Measurements from ENCODE around the gene KIF13A. TPM values are rescaled to one million over a fixed set of nuclear protein-coding genes. Genes with fewer than 3 reads are reported as not detected.
"Not testable (repeated sequence)": the region's sequence is repeated elsewhere in the genome, so short reads cannot be mapped to it uniquely, and the experiment has no call there.

KIF13A gene
- total and polyA plus RNA-seq, 12 donors, result 17.4 to 91.6 (median 52.3) TPM

DNA sequence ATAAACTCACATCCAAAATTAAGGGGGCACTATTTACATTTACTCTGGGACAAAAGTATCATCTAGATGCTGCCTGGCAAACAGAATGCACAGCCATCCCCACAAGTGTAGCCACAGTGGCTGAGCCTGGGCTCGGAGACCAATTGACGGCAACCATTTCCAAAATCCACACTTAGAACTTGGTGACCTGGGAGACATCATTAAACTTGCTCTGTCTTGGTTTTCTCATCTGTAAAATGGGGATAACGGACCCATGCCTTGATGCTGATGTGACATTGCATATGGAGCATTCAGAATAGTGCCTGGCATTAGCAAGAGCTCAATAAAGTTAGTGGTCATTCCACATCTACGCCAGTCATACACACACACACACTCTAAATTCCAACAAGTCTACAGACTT, 140.7 kb downstream of the KIF13A start:
- TF ChIP-seq POLR2A (IDR thresholded peaks at IDR 0.05), result no peak
- TF ChIP-seq, protein P1, sequence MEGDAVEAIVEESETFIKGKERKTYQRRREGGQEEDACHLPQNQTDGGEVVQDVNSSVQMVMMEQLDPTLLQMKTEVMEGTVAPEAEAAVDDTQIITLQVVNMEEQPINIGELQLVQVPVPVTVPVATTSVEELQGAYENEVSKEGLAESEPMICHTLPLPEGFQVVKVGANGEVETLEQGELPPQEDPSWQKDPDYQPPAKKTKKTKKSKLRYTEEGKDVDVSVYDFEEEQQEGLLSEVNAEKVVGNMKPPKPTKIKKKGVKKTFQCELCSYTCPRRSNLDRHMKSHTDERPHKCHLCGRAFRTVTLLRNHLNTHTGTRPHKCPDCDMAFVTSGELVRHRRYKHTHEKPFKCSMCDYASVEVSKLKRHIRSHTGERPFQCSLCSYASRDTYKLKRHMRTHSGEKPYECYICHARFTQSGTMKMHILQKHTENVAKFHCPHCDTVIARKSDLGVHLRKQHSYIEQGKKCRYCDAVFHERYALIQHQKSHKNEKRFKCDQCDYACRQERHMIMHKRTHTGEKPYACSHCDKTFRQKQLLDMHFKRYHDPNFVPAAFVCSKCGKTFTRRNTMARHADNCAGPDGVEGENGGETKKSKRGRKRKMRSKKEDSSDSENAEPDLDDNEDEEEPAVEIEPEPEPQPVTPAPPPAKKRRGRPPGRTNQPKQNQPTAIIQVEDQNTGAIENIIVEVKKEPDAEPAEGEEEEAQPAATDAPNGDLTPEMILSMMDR (IDR thresholded peaks at IDR 0.05), result no peak
- WGBS, 4 donors, result 96 to 98% (median 97%) methylated on average over 4 of the region's 4 CpGs
- intact Hi-C loops (cut with DNase I), result no loop called here
- DNase-seq, result no peak
- H3K4me1 ChIP-seq (replicated peaks in 1 of 2), result no peaks in the 10 kb centered on the region
- no peaks in the 10 kb centered on the region for H3K27me3 ChIP-seq
- H3K9me3 ChIP-seq (replicated peaks in 1 of 3), result no peaks in the 10 kb centered on the region
- no peak overlapping the region for H3K27ac ChIP-seq
- H3K4me3 ChIP-seq, result no peak overlapping the region
- peaks cover 0 to 24% of the 10 kb centered on the region in 2 donors for H3K36me3 ChIP-seq (replicated peaks in 1 of 2)

DNA sequence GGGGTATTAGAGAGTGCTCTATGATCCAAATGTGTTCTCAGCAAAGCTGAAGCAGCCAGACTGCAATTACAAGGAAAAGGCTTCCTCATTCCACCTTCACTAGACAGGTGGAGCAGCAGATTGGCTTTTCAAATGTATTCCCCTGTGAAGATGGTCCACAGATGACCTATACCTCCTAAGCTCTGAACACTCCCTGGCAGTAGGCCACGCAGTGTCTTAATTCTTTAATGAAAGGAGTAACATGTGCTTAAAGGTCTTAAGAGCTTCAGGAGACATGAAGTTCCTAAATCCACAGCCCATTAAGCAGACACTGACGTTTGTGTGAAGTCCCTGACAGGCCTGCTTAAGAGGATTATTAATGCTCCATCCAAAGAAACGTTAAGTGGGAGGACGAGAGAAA, 141.8 kb downstream of the KIF13A start:
- intact Hi-C loops (cut with DNase I), result no loop called here
- Histone ChIP-seq H3K27me3 (no peaks in the 10 kb centered on the region), H3K36me3 (replicated peaks in 1 of 2) (peaks cover 0 to 22% of the 10 kb centered on the region in 2 donors), H3K9me3 (replicated peaks in 1 of 3) (no peaks in the 10 kb centered on the region), H3K4me3 (no peak overlapping the region), H3K27ac (no peak overlapping the region), H3K4me1 (replicated peaks in 1 of 2) (no peaks in the 10 kb centered on the region)
- TF ChIP-seq POLR2A (IDR thresholded peaks at IDR 0.05), result no peak
- TF ChIP-seq, protein P1 (IDR thresholded peaks at IDR 0.05), result no peak
- no peak for DNase-seq
- 76 to 88% (median 82%) methylated on average over 4 of the region's 4 CpGs for WGBS, 4 donors

GRCh38 chr6:17844967-17845366, 142.5 kb downstream of the KIF13A start:
- H3K9me3 ChIP-seq (replicated peaks in 1 of 3); H3K4me1 ChIP-seq (replicated peaks in 1 of 2); H3K27me3 ChIP-seq; DNase-seq; H3K27ac ChIP-seq; H3K4me3 ChIP-seq; intact Hi-C loops (cut with DNase I): not testable (repeated sequence)
- WGBS, 4 donors, result 89 to 96% (median 94%) methylated on average over 7 of the region's 7 CpGs
- peaks cover 0 to 16% of the 10 kb centered on the region in 2 donors for H3K36me3 ChIP-seq (replicated peaks in 1 of 2)

DNA sequence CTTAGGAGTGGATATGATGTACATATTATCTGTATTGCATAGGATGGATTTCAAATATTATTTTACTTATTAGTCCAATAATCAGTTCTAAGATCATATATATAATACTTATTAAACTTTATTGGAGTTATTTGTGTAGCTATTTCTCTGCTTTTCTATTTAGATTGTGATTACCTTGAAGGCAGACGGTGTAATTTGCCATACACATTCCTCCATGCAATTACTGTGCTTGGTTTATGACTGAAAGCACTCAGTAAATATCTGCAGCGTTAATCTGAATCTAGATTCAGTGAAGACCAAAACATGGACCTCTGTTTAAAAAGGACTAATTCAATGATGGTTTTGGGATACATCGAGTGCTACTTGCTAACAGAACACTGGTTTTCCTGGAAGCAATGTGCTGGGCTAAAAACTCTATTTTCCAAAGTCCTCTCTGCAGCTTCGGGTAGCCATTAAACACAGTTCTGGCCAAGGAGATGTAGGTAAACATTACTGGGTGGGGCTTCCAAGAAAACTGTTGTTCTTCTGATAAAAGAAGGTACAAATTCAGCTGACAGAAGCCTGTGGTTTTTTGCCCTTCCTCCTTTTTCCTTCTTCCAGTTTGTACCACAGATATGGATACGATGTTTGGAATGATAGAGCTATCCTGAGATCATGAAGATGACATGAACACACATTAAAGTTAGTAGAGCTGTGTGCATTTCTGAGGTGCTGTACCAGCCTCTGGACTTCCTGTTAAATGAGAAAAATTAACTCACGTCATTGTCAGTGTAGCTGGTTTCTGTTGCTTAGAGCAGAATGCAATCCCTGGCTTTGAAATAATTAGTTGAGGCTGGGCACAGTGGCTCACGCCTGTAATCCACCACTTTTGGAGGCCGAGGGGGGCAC, 144.3 kb downstream of the KIF13A start:
- Histone ChIP-seq H3K27ac (no peak overlapping the region), H3K4me3 (no peak overlapping the region), H3K27me3 (no peaks in the 10 kb centered on the region), H3K9me3 (replicated peaks in 1 of 3) (no peaks in the 10 kb centered on the region), H3K4me1 (replicated peaks in 1 of 2) (no peaks in the 10 kb centered on the region), H3K36me3 (replicated peaks in 1 of 2) (no peaks in the 10 kb centered on the region)
- WGBS, 4 donors, result 88 to 92% (median 89%) methylated on average over 8 of the region's 8 CpGs
- intact Hi-C loops (cut with DNase I), result no loop called here
- TF ChIP-seq, protein P1 (IDR thresholded peaks at IDR 0.05), result no peak
- TF ChIP-seq POLR2A (IDR thresholded peaks at IDR 0.05), result no peak
- no peak for DNase-seq
